GM12801 (cell line): ENCODE data around the gene RGS4.

Experiments used
- CTCF ChIP-seq: IDR thresholded peaks from one replicate; pipeline ENCODE4 v1.5.1; 2011; ENCODE audit warnings: control low read depth; ENCODE audit not compliant: insufficient read length; ENCODE audit errors: extremely low read depth

Gene RGS4

GRCh38 chr1:163068716-163069115 lies 445 bp upstream of the RGS4 start:
- no peak for TF ChIP-seq CTCF

GRCh38 chr1:163069655-163070277 lies 605 bp downstream of the RGS4 start:
- TF ChIP-seq CTCF, result no peak

- TF ChIP-seq CTCF, result no peak
Observed at GRCh38 chr1:163071405-163072255, 2.5 kb downstream of the RGS4 start.

GRCh38 chr1:163072658-163073057 lies 3.5 kb downstream of the RGS4 start:
- no peak for TF ChIP-seq CTCF

GRCh38 chr1:163074004-163074403 lies 4.8 kb downstream of the RGS4 start:
- no peak for TF ChIP-seq CTCF

- TF ChIP-seq CTCF, result no peak
Observed at GRCh38 chr1:163074716-163075284, 5.6 kb downstream of the RGS4 start.

- no peak for TF ChIP-seq CTCF
Observed at GRCh38 chr1:163076044-163076443, 6.9 kb downstream of the RGS4 start.
